ENCODE measurements around the gene GREM2. TPM values are rescaled to one million over a fixed set of nuclear protein-coding genes. Genes with fewer than 3 reads are reported as not detected.

Gene GREM2
- total and polyA plus RNA-seq, 2 of the 4 experiments (the other 2 are of a cell fraction) = 3.0 to 14.2 TPM

DNA sequence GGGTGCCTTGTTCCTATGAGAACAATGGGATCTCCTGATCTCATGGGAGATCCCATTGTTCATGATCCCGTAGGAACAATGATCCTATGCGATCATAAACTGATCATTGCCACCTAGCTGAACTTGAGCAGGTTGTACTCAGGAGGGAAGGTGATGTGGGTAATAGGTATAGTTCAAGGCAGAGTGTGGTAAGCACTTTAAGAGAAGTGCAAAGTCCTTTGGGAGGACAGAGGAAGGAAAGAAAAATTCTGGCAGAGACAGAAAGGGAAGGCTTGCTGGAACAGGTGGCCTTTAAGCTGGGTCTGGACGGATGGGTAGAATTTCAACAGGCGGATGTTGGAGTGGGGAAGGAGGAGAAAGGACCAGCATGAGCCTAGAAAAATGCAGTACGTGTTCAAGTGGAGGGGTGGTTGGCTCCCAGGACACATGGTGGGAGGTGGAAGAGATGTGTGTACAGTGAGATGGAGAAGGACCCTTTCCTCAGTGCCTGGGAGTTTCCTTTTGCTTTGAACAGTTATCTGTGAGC lies 22.3 kb downstream of the GREM2 start:
- Histone ChIP-seq H4K20me1 (ENCODE audit: insufficient read depth, low read length) (no peaks in the 10 kb centered on the region), H3K27ac (ENCODE audit: insufficient read depth, low read length) (no peak overlapping the region)

More for the DNA sequence above, 22.3 kb downstream of the GREM2 start:
- TF ChIP-seq, protein P1, sequence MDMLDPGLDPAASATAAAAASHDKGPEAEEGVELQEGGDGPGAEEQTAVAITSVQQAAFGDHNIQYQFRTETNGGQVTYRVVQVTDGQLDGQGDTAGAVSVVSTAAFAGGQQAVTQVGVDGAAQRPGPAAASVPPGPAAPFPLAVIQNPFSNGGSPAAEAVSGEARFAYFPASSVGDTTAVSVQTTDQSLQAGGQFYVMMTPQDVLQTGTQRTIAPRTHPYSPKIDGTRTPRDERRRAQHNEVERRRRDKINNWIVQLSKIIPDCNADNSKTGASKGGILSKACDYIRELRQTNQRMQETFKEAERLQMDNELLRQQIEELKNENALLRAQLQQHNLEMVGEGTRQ (IDR thresholded peaks at IDR 0.05; ENCODE audit: low read depth, low read length) = no peak
- Histone ChIP-seq H3K27me3 (ENCODE audit: control insufficient read depth, insufficient read depth, low read length) (no peaks in the 10 kb centered on the region), H3K4me3 (ENCODE audit: insufficient read depth, low read depth, low read length) (no peak overlapping the region), H2AFZ (replicated peaks; ENCODE audit: low read length, poor library complexity) (no peak overlapping the region), H3K4me2 (ENCODE audit: low read depth, low read length) (no peak overlapping the region), H3K79me1 (ENCODE audit: low read depth in 1 of 2, low read length in 2 of 2) (peaks cover 7 to 14% of the 10 kb centered on the region in 2 experiments; a peak in 2 of 4 replicates), H3K9me1 (ENCODE audit: insufficient read depth, low read length) (peaks cover 2% of the 10 kb centered on the region; the same call in 1 of the 2 replicates), H3K4me1 (ENCODE audit: control insufficient read depth, insufficient read depth, low read length) (peaks cover 2% of the 10 kb centered on the region), H3K36me3 (ENCODE audit: control insufficient read depth, insufficient read depth, low read length) (no peaks in the 10 kb centered on the region; the same call in 1 of the 2 replicates), H2BK15ac (ENCODE audit: low read depth, low read length) (no peak overlapping the region), H3K56ac (ENCODE audit: extremely low read depth, insufficient read depth, low read length) (no peak overlapping the region), H3K9me3 (ENCODE audit: control insufficient read depth, insufficient read depth, low read length) (no peaks in the 10 kb centered on the region), H3K18ac (ENCODE audit: low read depth, low read length) (no peak overlapping the region), H3K9ac (ENCODE audit: low read depth, low read length) (no peak overlapping the region), H2AK9ac (replicated peaks; ENCODE audit: low read depth, low read length, poor library complexity) (no peak overlapping the region), H2BK20ac (ENCODE audit: low read depth, low read length) (peak overlapping the region; percentile 45; the same call in 1 of the 2 replicates), H2BK5ac (ENCODE audit: low read depth, low read length, poor library complexity, severe bottlenecking) (no peak overlapping the region), H4K8ac (ENCODE audit: low read depth in 2 of 2, low read length in 2 of 2) (no peak overlapping the region), H4K5ac (ENCODE audit: low read depth, low read length) (no peak overlapping the region), H2AK5ac (ENCODE audit: low read depth, low read length) (no peak overlapping the region), H3K14ac (replicated peaks; ENCODE audit: low read depth, low read length) (no peak overlapping the region), H4K91ac (ENCODE audit: insufficient read depth, low read depth, low read length) (no peak overlapping the region), H2BK120ac (ENCODE audit: low read depth, low read length) (no peak overlapping the region), H3K23ac (ENCODE audit: low read depth, low read length) (0 out of 2 replicates have a peak overlapping the region, but pooled peaks have one; percentile 19), H3K4ac (ENCODE audit: low read depth, low read length) (0 out of 2 replicates have a peak overlapping the region, but pooled peaks have one; percentile 19)
- POLR2A ChIA-PET (ENCODE audit: unreplicated experiment) = no interaction called here
- DNase-seq (no peak), ATAC-seq (ENCODE audit: low read depth) (no peak)
- no TSS peak for BruUV-seq (replicated peaks)
- intact Hi-C loops (cut with micrococcal nuclease) = no loop called here
- in situ Hi-C loops (cut with MboI; ENCODE audit: low sequenced_read_pairs) = loop anchor here (10.0 kb wide), 1 partner anchor 395 kb away; no protein-coding TSS in a partner anchor
- 100% methylated on average over 3 of the region's 5 CpGs; no CpG with 5 or more reads in 1 of the 2 experiments for WGBS, 2 experiments (ENCODE audit: extremely low coverage in 2 of 2, insufficient read length in 1 of 2)
- dilution Hi-C loops (cut with HindIII; ENCODE audit: low sequenced_read_pairs, unreplicated experiment) = no loop called here
- CTCF ChIA-PET = no interaction called here

Measured in IMR-90 (cell line).